Left renal cortex interstitium (tissue), 4 donors: Measurements from ENCODE around the gene CCDC134. TPM values are rescaled to one million over a fixed set of nuclear protein-coding genes. Genes with fewer than 3 reads are reported as not detected.

Experiments
- DNase-seq, 4 donors: peaks; one replicate each; pipeline ENCODE4 v3.0.0-alpha.2; 2013; ENCODE audit warnings: low read depth in 4 of 4, low spot score in 2 of 4, missing footprints in 1 of 4
- polyA plus RNA-seq, 4 donors: library from polyadenylated mRNA; unstranded; fragments of 120-200 nt; gene quantifications; one replicate each; pipeline ENCODE4 v1.2.1, GENCODE V29; 2013; ENCODE audit not compliant: insufficient read length in 4 of 4

The CCDC134 gene
- polyA plus RNA-seq, 4 donors = 7.8 to 10.8 (median 9.8) TPM

DNA sequence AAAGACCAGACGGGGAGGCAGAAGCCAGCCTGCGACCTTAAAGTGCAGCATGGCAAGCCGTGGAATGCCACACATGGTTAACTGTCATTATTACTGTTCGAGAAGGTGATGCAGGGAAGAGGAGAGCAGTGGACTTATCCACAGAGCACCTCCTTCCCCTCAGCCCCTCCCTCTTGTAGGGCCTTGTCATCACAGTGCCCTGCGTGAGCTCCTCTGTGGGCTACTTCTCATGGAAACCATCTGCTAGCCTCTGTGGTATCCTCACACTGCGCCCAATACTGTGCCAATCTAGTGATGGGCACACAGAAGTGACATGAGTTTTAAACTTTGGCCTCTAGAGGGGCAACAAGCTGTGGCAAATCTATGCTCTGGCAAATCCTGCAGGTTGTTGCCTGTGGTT is 18.2 kb upstream of the CCDC134 start:
- DNase-seq = no peak

DNA sequence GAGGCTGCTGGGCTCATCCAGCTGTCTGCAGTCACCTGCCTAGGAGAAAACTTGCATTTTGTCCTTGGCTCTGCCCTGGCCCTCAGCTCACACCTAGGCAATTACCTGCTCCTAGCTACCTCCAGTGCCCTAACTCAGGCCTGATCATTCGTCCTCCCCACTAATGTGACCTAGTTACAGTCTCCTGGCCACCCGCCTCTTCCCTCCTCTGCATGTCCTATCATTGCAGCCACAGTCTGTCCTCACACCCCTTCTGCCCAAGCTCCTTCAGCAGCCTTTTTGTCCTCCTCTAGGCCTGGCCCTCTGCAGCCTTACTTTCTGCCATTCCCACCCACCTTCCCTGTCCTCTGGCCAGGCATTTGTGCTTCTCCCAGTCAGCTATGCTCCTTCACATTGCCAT is 17.7 kb upstream of the CCDC134 start:
- DNase-seq = no peak

DNA sequence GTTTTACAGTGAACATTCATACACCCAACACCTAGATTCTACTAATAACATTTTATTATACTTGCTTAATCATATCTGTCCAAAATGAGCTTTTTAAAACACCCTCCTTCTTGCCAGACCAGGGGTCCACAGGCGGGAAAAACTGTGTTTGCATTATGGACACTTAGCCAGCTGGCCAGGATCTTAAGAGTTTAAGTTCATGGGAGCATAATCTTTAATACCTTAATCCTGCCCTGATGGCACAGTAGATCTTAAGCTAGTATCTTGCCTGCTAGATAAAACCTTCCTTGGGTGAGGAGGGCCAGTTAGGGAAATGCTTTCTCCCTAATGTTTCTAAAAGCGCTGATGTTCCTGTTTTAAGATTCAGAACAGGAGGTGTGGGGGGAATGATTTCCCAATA is 13.1 kb upstream of the CCDC134 start:
- no peak for DNase-seq

DNA sequence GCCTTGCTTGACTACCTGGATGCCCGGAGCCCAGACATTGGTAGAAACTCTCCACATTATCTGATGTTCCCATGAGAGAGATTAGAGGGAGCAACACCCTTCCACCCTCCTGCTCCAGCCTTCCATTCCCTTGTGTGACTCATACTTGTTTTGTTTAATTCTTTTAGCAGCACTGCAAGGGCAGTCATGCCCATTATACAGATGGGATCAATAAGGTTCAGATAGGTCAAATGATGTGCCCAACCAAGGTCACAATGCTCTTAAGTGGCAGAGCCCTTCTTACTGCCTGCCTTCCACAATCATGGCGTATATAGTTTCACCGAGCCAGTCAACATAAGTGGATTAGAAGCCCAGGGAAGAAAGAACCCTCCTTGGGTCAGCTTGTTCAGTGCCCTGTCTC is 6.6 kb upstream of the CCDC134 start:
- DNase-seq = no peak

DNA sequence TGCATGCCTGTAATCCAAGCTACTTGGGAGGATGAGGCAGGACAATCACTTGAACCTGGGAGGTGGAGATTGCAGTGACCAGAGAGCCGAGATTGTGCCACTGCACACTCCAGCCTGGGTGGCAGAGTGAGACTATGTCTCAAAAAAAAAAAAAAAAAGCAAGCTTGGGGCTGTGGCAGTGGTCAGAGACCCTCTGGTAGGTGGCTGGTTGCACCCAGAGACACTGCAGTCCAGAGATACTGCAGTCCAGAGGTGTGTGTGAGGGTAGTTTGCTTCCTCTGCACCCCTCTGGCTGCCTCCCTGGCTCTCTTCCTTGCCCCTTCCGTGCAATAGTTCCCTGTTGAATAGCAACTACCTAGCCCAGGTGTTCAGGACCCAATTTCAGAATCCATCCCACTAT is 1.7 kb upstream of the CCDC134 start:
- DNase-seq = no peak

DNA sequence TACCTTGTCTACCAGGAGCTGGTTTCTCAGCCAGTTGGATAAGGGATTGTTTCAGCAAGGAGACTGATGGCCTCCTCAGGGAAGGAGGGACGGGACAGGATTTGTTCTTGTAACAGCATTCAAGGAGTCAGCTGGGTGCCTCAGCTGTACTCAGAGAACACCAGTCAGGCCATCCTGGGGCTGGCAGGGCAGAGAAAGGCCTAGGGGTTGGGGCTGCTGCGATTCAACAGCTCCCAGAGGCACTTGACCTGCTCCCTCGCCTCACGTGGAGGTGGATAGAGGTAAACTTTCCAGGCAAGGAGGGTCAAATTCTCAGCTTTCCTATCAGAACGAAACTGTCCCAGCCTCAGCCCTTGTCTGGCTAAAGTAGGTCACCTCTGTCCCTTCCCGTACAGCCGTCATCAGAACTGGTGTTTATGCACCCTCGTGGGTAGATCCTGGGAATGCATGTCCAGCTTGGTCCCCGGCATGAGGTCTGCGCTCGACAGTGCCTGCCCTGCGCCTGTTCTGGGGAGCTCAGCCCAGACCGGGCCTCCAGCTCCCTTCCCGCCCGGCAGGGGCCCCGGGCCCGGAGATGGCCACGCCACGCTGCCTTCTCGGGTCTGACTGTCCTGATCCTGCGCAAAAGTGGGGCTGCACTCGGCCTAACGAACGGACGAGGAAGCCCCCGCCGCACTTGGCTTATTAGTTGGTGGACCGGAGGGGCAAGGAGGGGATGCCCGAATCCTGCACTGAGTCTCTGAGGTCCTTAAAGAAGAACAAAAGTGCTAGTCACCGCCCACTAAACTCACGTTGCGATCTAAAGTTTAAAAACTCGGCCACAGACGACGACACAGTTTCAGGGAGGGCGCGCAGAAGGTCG is 762 bp upstream of the CCDC134 start:
- no peak for DNase-seq

DNA sequence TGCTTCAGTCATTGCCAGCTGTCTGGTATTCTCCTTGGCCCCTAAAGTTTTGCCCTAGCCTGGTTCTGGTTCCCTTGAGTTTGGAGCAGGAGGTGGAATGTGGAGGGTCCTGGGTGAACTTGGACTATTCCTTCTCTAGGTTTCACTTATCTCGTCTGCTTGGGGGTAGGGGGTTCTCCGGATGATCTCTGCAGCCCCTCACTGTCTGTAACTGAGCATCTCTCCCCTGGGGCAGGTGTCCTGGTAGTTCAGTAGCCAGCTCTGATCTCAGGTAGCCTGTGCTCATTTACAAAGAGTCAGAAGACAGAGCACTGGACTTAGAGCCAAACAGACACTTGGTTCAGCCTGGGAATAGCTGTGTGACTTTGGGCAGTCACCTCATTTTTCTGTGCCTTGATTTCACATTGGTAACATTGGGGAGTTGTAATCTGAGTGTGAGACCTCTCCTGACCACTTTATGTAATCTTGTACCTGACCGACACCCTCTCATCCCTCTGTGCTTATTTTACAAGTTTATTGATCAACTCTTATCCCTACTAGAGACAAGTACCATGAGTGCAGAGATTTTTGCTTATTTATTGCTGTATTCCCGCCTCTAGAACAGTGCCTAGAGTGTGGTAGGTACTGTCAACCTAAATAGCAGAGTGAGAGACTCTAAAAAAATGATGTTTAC is 804 bp downstream of the CCDC134 start:
- no peak for DNase-seq

DNA sequence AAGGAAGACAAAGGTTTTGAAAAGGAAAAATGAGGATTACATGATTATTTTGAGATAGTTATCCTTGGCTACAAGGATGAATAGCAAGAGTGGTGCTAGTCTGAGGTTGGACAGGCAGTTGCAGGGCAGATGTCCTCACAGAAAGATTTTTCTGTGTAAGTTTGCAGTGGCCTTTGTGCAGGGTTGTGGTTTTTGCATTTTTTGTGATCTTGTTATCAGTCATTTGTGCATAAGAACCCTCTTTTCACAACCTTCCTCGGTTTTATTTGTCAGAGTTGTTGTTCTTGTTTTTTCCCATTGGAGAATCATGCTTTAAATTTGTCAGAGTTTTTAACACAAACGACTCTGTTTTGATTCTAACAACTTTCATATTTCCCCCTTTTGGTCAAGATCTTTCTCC is 1.4 kb downstream of the CCDC134 start:
- no peak for DNase-seq

DNA sequence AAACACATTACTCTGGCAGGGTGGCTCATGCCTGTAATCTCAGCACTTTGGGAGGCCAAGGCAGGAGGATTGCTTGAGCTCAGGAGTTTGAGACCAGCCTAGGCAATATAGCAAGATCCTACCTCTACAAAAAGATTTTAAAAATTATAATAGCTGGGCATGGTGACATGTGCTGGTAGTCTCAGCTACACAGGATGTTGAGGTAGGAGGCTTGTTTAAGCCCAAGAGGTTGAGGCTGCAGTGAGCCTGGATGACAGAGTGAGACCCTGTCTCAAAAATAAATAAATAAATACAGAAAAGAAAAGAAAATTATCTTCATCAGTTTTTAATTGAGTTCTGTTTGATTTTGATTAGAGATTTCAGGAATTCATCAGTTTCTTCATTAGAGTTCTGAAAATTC is 5.2 kb downstream of the CCDC134 start:
- DNase-seq = no peak

DNA sequence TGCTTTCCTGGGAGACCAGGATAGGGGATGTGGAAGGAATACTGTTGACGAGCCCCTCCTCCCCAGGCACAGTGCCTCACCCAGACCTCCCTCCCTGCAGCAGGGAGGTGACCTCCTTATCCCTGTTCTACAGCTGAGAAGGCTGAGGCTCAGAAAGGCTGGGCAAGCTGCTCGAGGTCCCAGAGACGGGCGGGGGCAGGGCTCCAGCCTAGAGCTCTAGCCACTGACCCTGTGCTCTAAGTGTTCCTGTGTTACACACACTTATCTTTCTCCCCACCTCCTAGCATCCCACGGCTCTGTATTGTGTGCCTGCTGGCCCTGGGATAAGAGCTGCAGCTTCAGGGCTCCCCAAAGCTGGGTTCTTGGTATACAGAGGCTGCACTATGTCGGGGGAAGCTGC is 7.9 kb downstream of the CCDC134 start:
- DNase-seq = no peak

DNA sequence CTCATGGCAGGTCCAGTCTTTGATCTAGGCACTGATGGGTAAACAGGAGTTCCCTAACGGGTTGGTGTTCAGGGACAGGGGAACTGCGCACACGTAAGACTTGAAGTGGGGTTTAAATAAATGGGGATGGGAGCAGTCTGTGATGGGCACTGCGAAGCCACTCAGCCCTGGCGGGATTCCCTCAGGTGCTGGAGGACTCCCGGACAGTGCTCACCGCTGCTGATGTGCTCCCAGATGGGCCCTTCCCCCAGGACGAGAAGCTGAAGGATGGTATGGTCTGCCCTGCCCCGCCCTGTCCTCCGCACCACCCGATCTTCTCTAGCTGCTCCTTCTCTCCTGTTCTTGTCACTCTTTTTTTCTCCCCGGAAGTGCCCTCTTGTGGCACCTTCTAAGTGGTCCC is 9.5 kb downstream of the CCDC134 start:
- DNase-seq = no peak

DNA sequence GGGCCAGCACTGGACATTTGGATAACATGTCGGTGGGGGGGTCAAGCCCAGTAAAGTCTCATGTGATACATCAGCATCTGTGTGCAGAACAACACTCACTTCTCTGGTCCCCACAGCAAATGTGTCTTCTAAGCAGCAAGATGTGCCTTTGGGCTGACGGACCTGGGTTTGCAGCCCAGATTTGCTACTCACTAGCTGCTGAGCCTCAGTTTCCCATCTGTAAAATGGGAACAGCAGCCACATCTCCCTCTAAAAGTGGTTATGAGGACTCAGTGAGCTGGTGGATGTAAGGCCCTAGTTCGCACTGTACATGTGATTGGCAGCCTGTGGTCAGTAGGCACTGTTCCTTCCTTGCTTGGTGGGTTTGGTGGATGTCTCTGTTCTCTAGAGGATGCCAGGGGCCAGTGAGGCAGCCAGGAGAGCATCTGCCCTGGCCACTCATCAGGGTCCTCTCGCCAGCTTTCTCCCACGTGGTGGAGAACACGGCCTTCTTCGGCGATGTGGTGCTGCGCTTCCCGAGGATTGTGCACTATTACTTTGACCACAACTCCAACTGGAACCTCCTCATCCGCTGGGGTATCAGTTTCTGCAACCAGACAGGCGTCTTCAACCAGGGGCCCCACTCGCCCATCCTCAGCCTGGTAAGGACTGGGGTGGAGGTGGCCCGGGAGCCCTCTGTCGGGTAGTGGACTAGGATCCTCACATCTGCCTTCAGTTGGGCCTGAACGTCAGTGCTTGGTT is 12.5 kb downstream of the CCDC134 start:
- DNase-seq = no peak

DNA sequence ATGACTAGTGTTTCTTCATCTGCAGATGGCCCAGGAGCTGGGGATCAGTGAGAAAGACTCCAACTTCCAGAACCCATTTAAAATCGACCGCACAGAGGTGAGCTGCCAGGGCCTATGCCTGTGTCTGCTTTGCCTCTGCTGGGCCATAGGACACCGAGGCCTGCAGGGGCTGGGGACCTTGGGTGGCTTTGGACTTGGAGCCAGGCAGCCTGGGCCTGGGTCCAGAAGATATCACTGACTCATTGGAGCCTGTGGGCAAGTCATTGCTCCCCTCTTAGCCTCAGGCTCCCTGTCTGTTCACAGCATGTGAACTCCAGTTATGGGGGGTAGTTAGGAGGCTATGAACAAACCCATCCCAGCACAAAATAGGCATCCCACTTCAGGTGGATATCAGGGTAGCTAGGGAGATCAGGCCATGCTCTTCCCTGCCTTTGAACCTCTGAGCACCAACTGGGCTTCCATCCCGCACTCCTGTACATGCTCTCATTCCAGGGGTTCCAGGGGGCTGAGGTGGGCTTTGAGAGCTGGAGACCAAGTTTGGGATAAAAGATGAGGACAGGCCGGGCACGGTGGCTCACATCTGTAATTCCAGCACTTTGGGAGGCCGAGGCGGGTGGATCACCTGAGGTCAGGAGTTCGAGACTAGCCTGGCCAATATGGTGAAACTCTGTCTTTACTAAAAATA is 13.4 kb downstream of the CCDC134 start:
- DNase-seq = no peak

DNA sequence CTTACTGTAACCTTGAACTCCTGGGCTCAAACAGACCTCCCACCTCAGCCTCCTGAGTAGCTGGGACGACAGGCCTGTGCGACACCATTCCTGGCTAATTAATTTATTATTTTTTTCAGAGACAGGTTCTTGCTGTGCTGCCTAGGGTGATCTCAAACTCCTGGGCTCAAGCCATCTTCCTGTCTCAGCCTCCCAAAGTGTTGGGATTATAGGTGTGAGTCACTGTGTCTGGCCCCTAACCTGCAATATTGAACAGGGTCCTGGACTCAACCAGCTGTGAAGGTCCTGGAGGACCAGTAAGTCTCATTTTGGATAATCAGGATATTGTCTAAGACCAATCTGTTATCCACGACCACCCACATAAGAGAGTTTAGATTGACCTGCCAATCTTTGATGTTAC is 15.2 kb downstream of the CCDC134 start:
- no peak for DNase-seq

DNA sequence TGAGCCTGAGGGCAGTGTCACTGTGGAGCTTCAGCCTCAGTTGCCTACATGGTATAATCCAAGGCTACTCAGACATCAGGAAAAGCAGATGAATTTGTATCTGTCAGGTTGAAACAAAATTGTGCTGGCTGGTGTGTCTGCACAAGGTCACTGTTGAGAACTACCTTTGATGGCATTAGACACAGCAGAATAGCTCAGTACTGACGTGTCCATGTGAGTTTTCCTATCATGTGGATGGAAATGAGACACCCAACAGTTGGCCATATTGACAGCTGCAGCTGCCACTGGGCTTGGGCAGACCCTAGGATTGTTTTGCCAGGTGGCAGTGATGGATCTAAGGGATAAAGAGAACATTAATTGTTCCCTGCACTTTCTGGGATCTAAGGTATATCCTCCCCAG is 15.8 kb downstream of the CCDC134 start:
- DNase-seq = no peak

DNA sequence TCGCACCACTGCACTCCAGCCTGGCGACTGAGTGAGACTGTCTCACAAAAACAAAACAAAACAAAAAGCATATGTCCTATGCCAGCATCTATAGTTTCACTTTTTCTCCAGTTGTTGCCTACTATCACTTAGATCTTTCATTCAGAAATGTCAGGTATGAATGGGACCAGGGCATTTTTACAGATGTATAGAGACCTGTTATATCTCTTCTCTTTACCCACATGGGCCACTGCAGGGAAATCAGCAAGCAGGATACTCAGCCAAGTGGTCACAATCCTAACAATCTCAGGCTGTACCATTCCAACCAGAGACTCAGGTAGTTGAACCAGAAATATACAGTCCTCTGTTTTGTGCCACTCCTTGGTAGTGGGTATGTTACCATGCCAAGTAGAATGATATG is 16.4 kb downstream of the CCDC134 start:
- DNase-seq = no peak

DNA sequence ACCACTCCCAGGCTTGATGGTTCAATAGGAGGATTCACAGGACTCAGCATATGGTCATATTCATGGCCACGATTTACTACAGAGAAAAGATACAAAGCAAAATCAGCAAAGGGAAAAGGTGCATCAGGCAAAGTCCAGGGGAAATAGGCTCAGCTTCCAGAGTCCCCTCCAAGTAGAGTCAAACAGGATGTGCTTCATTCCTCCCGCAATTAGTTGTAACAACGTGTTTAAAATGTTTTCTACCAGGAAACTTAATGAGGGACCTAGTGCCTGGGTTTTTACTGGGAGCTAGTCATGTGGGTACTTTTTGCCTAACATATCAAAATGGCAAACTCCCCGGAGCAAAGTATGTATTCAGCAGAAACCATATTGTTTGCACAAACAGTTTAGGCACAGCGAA is 17.5 kb downstream of the CCDC134 start:
- no peak for DNase-seq

DNA sequence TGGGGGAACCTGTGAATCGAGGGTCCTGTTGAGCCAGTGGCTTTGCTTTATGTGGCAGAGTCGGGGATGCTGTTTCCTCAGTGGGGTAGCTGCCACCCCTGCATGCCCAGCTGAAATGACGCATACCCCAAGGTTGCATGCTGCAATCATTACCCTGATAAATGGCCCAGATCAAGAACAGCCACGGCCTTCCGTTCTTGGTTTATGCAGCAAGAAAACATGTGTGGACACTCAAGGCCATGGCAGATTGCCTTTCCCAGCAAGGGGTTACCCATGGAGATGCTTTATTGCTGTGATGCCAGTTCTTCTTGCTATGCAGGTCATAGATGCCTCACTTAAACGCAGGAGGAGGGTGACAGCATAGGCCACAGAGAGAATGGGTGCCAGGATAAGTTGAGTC is 18.1 kb downstream of the CCDC134 start:
- no peak for DNase-seq

DNA sequence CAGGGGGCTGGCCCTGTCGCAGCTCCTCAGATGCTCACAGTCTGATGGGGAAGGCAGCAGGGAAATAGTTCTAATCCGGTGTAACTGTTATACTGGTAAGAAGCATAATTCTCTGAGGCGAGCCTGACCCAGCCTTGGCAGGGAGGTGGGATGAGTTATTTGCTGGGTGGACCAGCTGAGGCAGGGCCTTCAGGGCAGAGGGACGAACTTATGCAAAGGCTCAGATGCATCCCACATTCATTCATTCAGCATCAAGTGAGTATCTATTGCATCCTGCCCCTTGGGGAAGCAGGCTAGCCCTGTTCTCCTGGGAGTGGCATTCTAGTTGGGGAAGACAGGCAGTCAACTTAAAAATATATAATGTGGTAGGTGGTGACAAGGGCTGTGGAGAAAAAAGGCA is 18.8 kb downstream of the CCDC134 start:
- no peak for DNase-seq

DNA sequence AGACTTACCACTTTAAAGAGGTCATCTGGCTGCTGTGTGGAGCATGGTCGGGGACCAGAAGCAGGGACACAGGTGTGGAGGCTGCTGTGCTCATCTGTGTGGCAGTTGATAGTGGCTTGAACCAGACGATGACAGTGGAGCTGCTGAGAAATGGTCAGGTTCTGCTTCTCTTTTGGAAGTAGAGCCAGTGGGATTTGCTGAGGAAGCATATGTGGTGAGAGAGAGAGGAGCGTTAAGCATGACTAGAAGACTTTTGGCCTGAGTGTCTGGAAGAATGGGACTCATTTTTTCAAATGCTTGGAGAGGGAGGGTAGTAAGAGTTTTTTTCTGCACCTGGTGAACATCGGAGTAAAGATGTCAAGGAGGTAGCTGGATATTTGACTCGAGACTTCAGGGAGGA is 20.0 kb downstream of the CCDC134 start:
- no peak for DNase-seq
